Astrocyte (in vitro differentiated cells and primary cell): ENCODE data around the gene STAT3. TPM values are rescaled to one million over a fixed set of nuclear protein-coding genes. Genes with fewer than 3 reads are reported as not detected.

Experiments
- DNase-seq: peaks from one replicate; pipeline ENCODE4 v3.0.0-alpha.2; 2010; ENCODE audit warnings: low read depth
- FAIRE-seq: peaks from 2 replicates; lab custom pipeline; 2011; peaks lifted over from hg19 to GRCh38; lab: Jason Lieb, UNC
- H2AFZ ChIP-seq: 2 replicates; pipeline ENCODE4 v1.6.0; 2012; ENCODE audit warnings: low read depth, low read length, inconsistent platforms
- H3K27ac ChIP-seq: 2 replicates; pipeline ENCODE4 v1.5.1; 2011; ENCODE audit warnings: low read depth, low read length, inconsistent platforms
- H3K27me3 ChIP-seq: 2 replicates; pipeline ENCODE4 v1.6.0; 2011; ENCODE audit warnings: low read length, inconsistent platforms; ENCODE audit not compliant: insufficient read depth
- H3K36me3 ChIP-seq: 2 replicates; pipeline ENCODE4 v1.5.1; 2011; ENCODE audit warnings: low read length, inconsistent platforms; ENCODE audit not compliant: insufficient read depth
- H3K4me1 ChIP-seq: 2 replicates; pipeline ENCODE4 v1.5.1; 2011; ENCODE audit warnings: low read length, inconsistent platforms; ENCODE audit not compliant: insufficient read depth
- H3K4me2 ChIP-seq: 2 replicates; pipeline ENCODE4 v1.6.0; 2012; ENCODE audit warnings: low read length, inconsistent platforms
- H3K4me3 ChIP-seq: 2 replicates; pipeline ENCODE4 v1.5.1; 2011; ENCODE audit warnings: low read depth, mild to moderate bottlenecking, low read length, inconsistent platforms; ENCODE audit not compliant: insufficient read depth
- H3K79me2 ChIP-seq: 2 replicates; pipeline ENCODE4 v1.6.0; 2012; ENCODE audit warnings: mild to moderate bottlenecking, low read length, inconsistent platforms; ENCODE audit not compliant: insufficient read depth
- H3K9ac ChIP-seq: 2 replicates; pipeline ENCODE4 v1.6.0; 2012; ENCODE audit warnings: mild to moderate bottlenecking, low read length, inconsistent platforms
- H3K9me3 ChIP-seq: 2 replicates; pipeline ENCODE4 v1.5.1; 2012; ENCODE audit warnings: low read depth, mild to moderate bottlenecking, low read length, inconsistent platforms; ENCODE audit not compliant: insufficient read depth
- H4K20me1 ChIP-seq: 2 replicates; pipeline ENCODE4 v1.6.0; 2012; ENCODE audit warnings: low read length, inconsistent platforms; ENCODE audit not compliant: insufficient read depth
- H3K27ac Mint-ChIP-seq: one replicate; pipeline ENCODE4 v1.8.0; 2021; ENCODE audit warnings: mild to moderate bottlenecking, mixed read lengths; ENCODE audit not compliant: unreplicated experiment
- H3K27me3 Mint-ChIP-seq: one replicate; pipeline ENCODE4 v1.8.0; 2021; ENCODE audit warnings: low read depth, mixed read lengths; ENCODE audit not compliant: unreplicated experiment
- H3K36me3 Mint-ChIP-seq: one replicate; pipeline ENCODE4 v1.8.0; 2021; ENCODE audit warnings: low read depth, mixed read lengths; ENCODE audit not compliant: unreplicated experiment
- H3K4me1 Mint-ChIP-seq: one replicate; pipeline ENCODE4 v1.8.0; 2021; ENCODE audit warnings: low read depth, mixed read lengths; ENCODE audit not compliant: unreplicated experiment
- H3K4me3 Mint-ChIP-seq: one replicate; pipeline ENCODE4 v1.8.0; 2021; ENCODE audit warnings: mild to moderate bottlenecking, moderate library complexity, mixed read lengths; ENCODE audit not compliant: unreplicated experiment
- H3K9me3 Mint-ChIP-seq: one replicate; pipeline ENCODE4 v1.8.0; 2021; ENCODE audit warnings: mild to moderate bottlenecking, mixed read lengths; ENCODE audit not compliant: unreplicated experiment
- CTCF ChIP-seq: IDR thresholded peaks from 2 replicates; pipeline ENCODE4 v1.5.1; 2011; ENCODE audit warnings: low read depth, mild to moderate bottlenecking, inconsistent platforms, low read length, moderate library complexity; ENCODE audit not compliant: insufficient read depth
- EZH2 ChIP-seq: IDR thresholded peaks from 2 replicates; pipeline ENCODE4 v1.6.1; 2012; ENCODE audit warnings: mild to moderate bottlenecking, low read length, inconsistent platforms; ENCODE audit not compliant: insufficient read depth
- total RNA-seq: library from RNA; stranded (reverse); gene quantifications from 2 replicates; pipeline ENCODE4 v1.2.1, GENCODE V29; 2021

The STAT3 gene
- total RNA-seq, 1 donor from 2014 or later: 145 TPM

- no peak overlapping the region for H3K27ac ChIP-seq
- no peak for FAIRE-seq
Measured at GRCh38 chr17:42311240-42312034, 76.8 kb downstream of the STAT3 start.

GRCh38 chr17:42310787-42311215 lies 77.4 kb downstream of the STAT3 start:
- no peak overlapping the region for H3K4me2 ChIP-seq
- H2AFZ ChIP-seq: no peak overlapping the region
- Mint-ChIP-seq H3K36me3 (peaks cover 17% of the 10 kb centered on the region), H3K4me1 (peaks cover 9% of the 10 kb centered on the region), H3K9me3 (no peaks in the 10 kb centered on the region), H3K27me3 (no peaks in the 10 kb centered on the region), H3K4me3 (no peak overlapping the region), H3K27ac (peak overlapping the region; percentile 34)
- H3K9me3 ChIP-seq: no peaks in the 10 kb centered on the region
- peaks cover 7% of the 10 kb centered on the region for H4K20me1 ChIP-seq
- H3K36me3 ChIP-seq: peaks cover 6% of the 10 kb centered on the region
- H3K27me3 ChIP-seq: no peaks in the 10 kb centered on the region
- TF ChIP-seq CTCF: no peak
- TF ChIP-seq EZH2: no peak
- no peak overlapping the region for H3K4me3 ChIP-seq
- no peak overlapping the region for H3K9ac ChIP-seq
- no peaks in the 10 kb centered on the region for H3K79me2 ChIP-seq
- no peak for FAIRE-seq
- peaks cover 6% of the 10 kb centered on the region for H3K4me1 ChIP-seq
- H3K27ac ChIP-seq: no peak overlapping the region
- no peak for DNase-seq

More at GRCh38 chr17:42311240-42312034, 76.8 kb downstream of the STAT3 start:
- no peaks in the 10 kb centered on the region for H3K9me3 ChIP-seq
- Mint-ChIP-seq H3K4me3 (no peak overlapping the region), H3K9me3 (no peaks in the 10 kb centered on the region), H3K27me3 (no peaks in the 10 kb centered on the region), H3K4me1 (peaks cover 9% of the 10 kb centered on the region), H3K27ac (peak overlapping the region; percentile 41), H3K36me3 (peaks cover 17% of the 10 kb centered on the region)
- H2AFZ ChIP-seq: no peak overlapping the region
- H3K27me3 ChIP-seq: no peaks in the 10 kb centered on the region
- DNase-seq: peak; percentile 59
- H3K4me1 ChIP-seq: peaks cover 6% of the 10 kb centered on the region
- no peak for TF ChIP-seq CTCF
- H3K4me3 ChIP-seq: no peak overlapping the region
- H4K20me1 ChIP-seq: peaks cover 7% of the 10 kb centered on the region
- H3K79me2 ChIP-seq: no peaks in the 10 kb centered on the region
- H3K36me3 ChIP-seq: peaks cover 7% of the 10 kb centered on the region
- H3K9ac ChIP-seq: no peak overlapping the region
- H3K4me2 ChIP-seq: no peak overlapping the region
